Fibroblast of lung (primary cell): ENCODE data around the gene LRCH4. TPM values are rescaled to one million over a fixed set of nuclear protein-coding genes. Genes with fewer than 3 reads are reported as not detected.
A peak's percentile ranks its signal among the peaks of the same experiment; 100 is the strongest.

Experiments used
- DNase-seq, 2 donors: peaks; one replicate each; pipeline versions ENCODE4 v3.0.0 to v3.0.0-alpha.2; 2010; ENCODE audit warnings: low read depth in 2 of 2
- H2AFZ ChIP-seq: 2 replicates; pipeline ENCODE4 v1.5.1; 2012; ENCODE audit warnings: low read length, control low read depth, inconsistent platforms
- H3K27ac ChIP-seq: 2 replicates; pipeline ENCODE4 v1.5.1; 2011; ENCODE audit warnings: low read length, control low read depth; ENCODE audit not compliant: insufficient read depth
- H3K27me3 ChIP-seq: 2 replicates; pipeline ENCODE4 v1.5.1; 2011; ENCODE audit warnings: mild to moderate bottlenecking, low read length; ENCODE audit not compliant: control insufficient read depth, insufficient read depth
- H3K36me3 ChIP-seq: 2 replicates; pipeline ENCODE4 v1.5.1; 2011; ENCODE audit warnings: low read length; ENCODE audit not compliant: control insufficient read depth, insufficient read depth
- H3K4me1 ChIP-seq: 2 replicates; pipeline ENCODE4 v1.5.1; 2011; ENCODE audit warnings: low read length; ENCODE audit not compliant: control insufficient read depth, insufficient read depth; ENCODE audit errors: extremely low read depth
- H3K4me2 ChIP-seq: 2 replicates; pipeline ENCODE4 v1.5.1; 2011; ENCODE audit warnings: low read length, control low read depth; ENCODE audit not compliant: insufficient read depth; ENCODE audit errors: extremely low read depth
- H3K4me3 ChIP-seq, 4 experiments: fragments of 200-600 bp in 1 of 4; sonication (generic) in 1 of 4; replicated peaks in 1 of 4; 2 replicates each; pipeline ENCODE4 v1.5.1; 2011 to 2016; ENCODE audit warnings: low read length in 4 of 4, low read depth in 3 of 4, mild to moderate bottlenecking in 3 of 4, control low read depth in 2 of 4, inconsistent platforms in 1 of 4, mixed read lengths in 1 of 4; ENCODE audit not compliant: insufficient read depth in 1 of 4; ENCODE audit errors: control extremely low read depth in 1 of 4
- H3K79me2 ChIP-seq: 2 replicates; pipeline ENCODE4 v1.5.1; 2012; ENCODE audit warnings: mild to moderate bottlenecking, low read length, inconsistent platforms; ENCODE audit not compliant: control insufficient read depth, insufficient read depth
- H3K9ac ChIP-seq: 2 replicates; pipeline ENCODE4 v1.5.1; 2011; ENCODE audit warnings: mild to moderate bottlenecking, low read length, control low read depth; ENCODE audit not compliant: insufficient read depth
- H3K9me3 ChIP-seq: 2 replicates; pipeline ENCODE4 v1.5.1; 2012; ENCODE audit warnings: low read depth, low read length; ENCODE audit not compliant: control insufficient read depth, insufficient read depth
- H4K20me1 ChIP-seq: 2 replicates; pipeline ENCODE4 v1.5.1; 2011; ENCODE audit warnings: low read length; ENCODE audit not compliant: control insufficient read depth, insufficient read depth; ENCODE audit errors: extremely low read depth
- CTCF ChIP-seq, 2 donors: IDR thresholded peaks in 1 of 2; conservative IDR thresholded peaks in 1 of 2; 1 replicate in 1 of 2; 2 replicates in 1 of 2; pipeline ENCODE4 v1.5.1; 2011 to 2012; ENCODE audit warnings: low read length in 2 of 2, control low read depth in 1 of 2, inconsistent platforms in 1 of 2, low read depth in 1 of 2, mild to moderate bottlenecking in 1 of 2
- EZH2 ChIP-seq: IDR thresholded peaks from 2 replicates; pipeline ENCODE4 v1.5.1; 2012; ENCODE audit warnings: low read length, control low read depth, mild to moderate bottlenecking; ENCODE audit errors: missing control alignments
- polyA plus RNA-seq, 2 donors: library from polyadenylated mRNA; depleted of rRNA in 1 of 2; stranded (reverse) in 1 of 2; unstranded in 1 of 2; fragments of >200 nt; gene quantifications; 2 replicates each; pipeline ENCODE4 v1.2.1, GENCODE V29; 2011 to 2012; ENCODE audit warnings: missing spikeins in 1 of 2
- total RNA-seq: library from RNA; depleted of rRNA; stranded (reverse); fragments of >200 nt; gene quantifications from 2 replicates; pipeline ENCODE4 v1.2.1, GENCODE V29; 2014

Gene LRCH4
- total and polyA plus RNA-seq, 2 donors (not counting 1 experiment from before 2014, with no cell fraction given): 7.3 to 11.6 TPM

- peaks cover 16% of the 10 kb centered on the region for H3K79me2 ChIP-seq
- H4K20me1 ChIP-seq: no peaks in the 10 kb centered on the region
- no peak overlapping the region for H3K4me2 ChIP-seq
- TF ChIP-seq EZH2 (no peak), CTCF (conservative IDR thresholded peaks at IDR 0.05 in 1 of 2, IDR thresholded peaks at IDR 0.05 in 1 of 2; ENCODE audit: low read depth in 1 of 2, low read length in 2 of 2) (no peak)
- peaks cover 2% of the 10 kb centered on the region for H3K4me1 ChIP-seq
- peaks cover 2% of the 10 kb centered on the region for H3K36me3 ChIP-seq
- no peak for DNase-seq
- no peaks in the 10 kb centered on the region for H3K27me3 ChIP-seq
- no peak overlapping the region for H3K4me3 ChIP-seq
- H3K9ac ChIP-seq: no peak overlapping the region
- no peak overlapping the region for H2AFZ ChIP-seq
- no peaks in the 10 kb centered on the region for H3K9me3 ChIP-seq
- no peak overlapping the region for H3K27ac ChIP-seq
Observed at GRCh38 chr7:100599911-100600729, 14.2 kb upstream of the LRCH4 start.

- Histone ChIP-seq H3K36me3 (no peaks in the 10 kb centered on the region), H3K27me3 (no peaks in the 10 kb centered on the region), H3K4me1 (peaks cover 2% of the 10 kb centered on the region), H3K9me3 (no peaks in the 10 kb centered on the region), H3K27ac (no peak overlapping the region), H3K79me2 (peaks cover 11% of the 10 kb centered on the region), H3K9ac (no peak overlapping the region), H3K4me3 (no peak overlapping the region), H3K4me2 (no peak overlapping the region), H4K20me1 (no peaks in the 10 kb centered on the region), H2AFZ (no peak overlapping the region)
- TF ChIP-seq EZH2 (no peak), CTCF (conservative IDR thresholded peaks at IDR 0.05 in 1 of 2, IDR thresholded peaks at IDR 0.05 in 1 of 2; ENCODE audit: low read depth in 1 of 2, low read length in 2 of 2) (no peak)
- DNase-seq: peak in 1 of 2 donors; percentile 52
Observed at GRCh38 chr7:100598425-100598824, 12.5 kb upstream of the LRCH4 start.

- TF ChIP-seq EZH2 (no peak), CTCF (conservative IDR thresholded peaks at IDR 0.05 in 1 of 2, IDR thresholded peaks at IDR 0.05 in 1 of 2; ENCODE audit: low read depth in 1 of 2, low read length in 2 of 2) (no peak)
- no peak for DNase-seq
- H3K79me2 ChIP-seq: no peaks in the 10 kb centered on the region
- H3K4me1 ChIP-seq: peaks cover 1% of the 10 kb centered on the region
- H3K9ac ChIP-seq: no peak overlapping the region
- no peaks in the 10 kb centered on the region for H3K9me3 ChIP-seq
- H3K27me3 ChIP-seq: no peaks in the 10 kb centered on the region
- H4K20me1 ChIP-seq: no peaks in the 10 kb centered on the region
- H3K4me3 ChIP-seq: no peak overlapping the region
- no peak overlapping the region for H3K4me2 ChIP-seq
- H2AFZ ChIP-seq: no peak overlapping the region
- H3K27ac ChIP-seq: no peak overlapping the region
- H3K36me3 ChIP-seq: no peaks in the 10 kb centered on the region
Observed at GRCh38 chr7:100595188-100595587, 9.3 kb upstream of the LRCH4 start.
